Activated CD4-positive, alpha-beta T cell treated with anti-CD3 and anti-CD28 coated beads for 36 hours (primary cell): ENCODE data around the gene BTK. TPM values are rescaled to one million over a fixed set of nuclear protein-coding genes. Genes with fewer than 3 reads are reported as not detected.
"Not testable (repeated sequence)": the region's sequence is repeated elsewhere in the genome, so short reads cannot be mapped to it uniquely, and the experiment has no call there.

ENCODE experiments used
- ATAC-seq: fragments of 200-7000 bp; cut with Tn5 transposase; one replicate; pipeline ENCODE4 v1.10.0; 2021; ENCODE audit warnings: mild to moderate bottlenecking, moderate library complexity
- CTCF ChIA-PET: fragments of 350-600 bp; sonication (Branson Sonifier 250); formaldehyde crosslinking; loops from one replicate; lab custom pipeline; 2021; ENCODE audit warnings: antibody characterized with exemption; lab: Charles Lee
- POLR2A ChIA-PET: fragments of 350-600 bp; sonication (Branson Sonifier 250); formaldehyde crosslinking; loops from one replicate; lab custom pipeline; 2021; ENCODE audit warnings: antibody characterized with exemption, inconsistent platforms; lab: Charles Lee
- DNase-seq: peaks from one replicate; pipeline ENCODE4 v3.0.0-alpha.2; 2020
- H3K27ac Mint-ChIP-seq: one replicate; pipeline ENCODE4 v1.8.0; 2021; ENCODE audit warnings: mixed read lengths
- H3K27me3 Mint-ChIP-seq: one replicate; pipeline ENCODE4 v1.8.0; 2021; ENCODE audit warnings: mixed read lengths
- H3K36me3 Mint-ChIP-seq: one replicate; pipeline ENCODE4 v1.8.0; 2021; ENCODE audit warnings: low read depth, mixed read lengths
- H3K4me1 Mint-ChIP-seq: one replicate; pipeline ENCODE4 v1.8.0; 2021; ENCODE audit warnings: mixed read lengths
- H3K4me3 Mint-ChIP-seq: one replicate; pipeline ENCODE4 v1.8.0; 2021; ENCODE audit warnings: mild to moderate bottlenecking, moderate library complexity, mixed read lengths
- H3K9me3 Mint-ChIP-seq: one replicate; pipeline ENCODE4 v1.8.0; 2021; ENCODE audit warnings: low read depth, mixed read lengths
- intact Hi-C, 2 experiments: fragments of 100-400 bp; cut with DNase I in 1 of 2; cut with micrococcal nuclease in 1 of 2; formaldehyde crosslinking; loops; one replicate each; pipeline versions ENCODE4 v1.14.2 to v1.15.1; 2022 to 2024; cut with DNase I, micrococcal nuclease
- total RNA-seq, 2 experiments: library from RNA; stranded (reverse); gene quantifications; one replicate each; pipeline ENCODE4 v1.2.3, GENCODE V29; 2021

The BTK gene
- total RNA-seq, 2 experiments from 2014 or later, result not detected

DNA sequence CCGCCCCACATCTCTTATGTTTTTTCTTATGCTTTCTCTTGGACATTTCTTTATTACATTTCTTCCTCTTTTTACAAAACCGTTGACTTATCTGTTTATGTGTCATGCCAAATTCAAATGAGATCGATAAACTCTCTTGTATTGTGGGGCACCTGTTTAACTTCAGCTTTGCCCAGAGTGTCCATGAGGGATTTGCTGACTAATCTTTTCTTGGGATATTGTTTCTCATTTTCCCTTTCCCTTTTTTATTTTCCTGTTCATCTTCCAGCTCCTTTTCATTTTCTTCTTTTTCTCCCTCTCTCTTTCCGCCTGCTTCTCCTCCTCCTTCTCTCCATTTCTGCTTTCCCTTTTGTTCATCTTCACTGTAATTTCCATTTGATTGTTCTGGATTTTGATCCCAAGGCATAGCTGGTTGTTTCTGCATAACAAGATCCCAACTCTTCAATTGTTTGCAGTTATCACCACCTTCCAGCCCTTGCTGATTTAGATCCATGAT is 48.2 kb downstream of the BTK start:
- POLR2A ChIA-PET, result no interaction called here
- no peaks in the 10 kb centered on the region for H3K36me3 Mint-ChIP-seq
- H3K27ac Mint-ChIP-seq, result no peak overlapping the region
- no peak for DNase-seq
- no peak overlapping the region for H3K4me3 Mint-ChIP-seq
- H3K27me3 Mint-ChIP-seq, result no peaks in the 10 kb centered on the region
- H3K4me1 Mint-ChIP-seq, result peaks cover 2% of the 10 kb centered on the region
- peaks cover 2% of the 10 kb centered on the region for H3K9me3 Mint-ChIP-seq
- intact Hi-C loops, result no loop called here
- CTCF ChIA-PET, result interaction anchor here (0.9 kb wide), 1 partner anchor 17 kb away, joined by 3 read pairs; no protein-coding TSS in a partner anchor
- ATAC-seq, result no peak

DNA sequence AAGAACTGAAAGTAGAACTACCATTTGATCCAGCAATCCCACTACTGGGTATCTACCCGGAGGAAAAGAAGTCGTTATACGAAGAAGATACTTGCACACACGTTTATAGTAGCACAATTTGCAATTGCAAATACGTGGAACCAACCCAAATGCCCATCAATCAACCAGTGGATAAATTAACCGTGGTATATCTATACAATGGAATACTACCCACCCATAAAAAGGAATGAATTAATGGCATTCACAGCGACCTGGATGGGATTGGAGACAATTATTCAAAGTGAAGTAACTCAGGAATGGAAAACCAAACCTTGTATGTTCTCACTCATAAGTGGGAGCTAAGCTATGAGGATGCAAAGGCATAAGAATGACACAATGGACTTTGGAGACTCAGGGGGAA is 51.7 kb downstream of the BTK start:
- ATAC-seq, H3K27ac Mint-ChIP-seq, H3K9me3 Mint-ChIP-seq, H3K36me3 Mint-ChIP-seq, H3K27me3 Mint-ChIP-seq, intact Hi-C loops, H3K4me3 Mint-ChIP-seq, POLR2A ChIA-PET, H3K4me1 Mint-ChIP-seq, CTCF ChIA-PET, DNase-seq: not testable (repeated sequence)

DNA sequence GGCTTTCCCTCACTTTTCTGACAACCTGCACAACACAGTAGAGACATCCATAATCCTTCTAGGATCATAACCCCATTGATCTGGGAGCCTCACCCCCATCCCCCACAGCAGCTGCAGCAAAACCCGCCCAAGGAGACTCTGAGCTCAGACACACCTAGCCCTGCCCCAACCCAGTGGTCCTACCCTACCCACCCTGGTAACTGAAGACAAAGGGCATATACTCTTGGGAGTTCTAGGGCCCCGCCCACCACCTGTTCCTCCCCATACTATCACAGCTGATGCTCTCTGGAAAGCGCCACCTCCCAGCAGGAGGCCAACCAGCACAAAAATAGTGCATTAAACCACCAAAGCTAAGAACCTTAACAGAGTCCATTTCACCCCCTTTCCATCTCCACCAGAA is 59.4 kb downstream of the BTK start:
- H3K9me3 Mint-ChIP-seq, CTCF ChIA-PET, H3K27me3 Mint-ChIP-seq, H3K36me3 Mint-ChIP-seq, H3K4me3 Mint-ChIP-seq, H3K27ac Mint-ChIP-seq, POLR2A ChIA-PET, intact Hi-C loops, ATAC-seq, H3K4me1 Mint-ChIP-seq, DNase-seq: not testable (repeated sequence)

GRCh38 chrX:101303790-101304189 is 82.2 kb downstream of the BTK start:
- Mint-ChIP-seq H3K27ac (no peak overlapping the region), H3K27me3 (peaks cover 2% of the 10 kb centered on the region), H3K4me1 (no peaks in the 10 kb centered on the region), H3K9me3 (no peaks in the 10 kb centered on the region), H3K4me3 (no peak overlapping the region), H3K36me3 (no peaks in the 10 kb centered on the region)
- no peak for ATAC-seq
- ChIA-PET CTCF (interaction anchor here (0.8 kb wide), 1 partner anchor 36 kb away, joined by 4 read pairs; no protein-coding TSS in a partner anchor), POLR2A (no interaction called here)
- DNase-seq, result no peak
- intact Hi-C loops, result no loop called here

Other genes with a start within 250 kb of the BTK start
- gene DRP2, start 166.4 kb downstream of the BTK start, total RNA-seq, result under 1 TPM; 0.66 to 0.79 TPM
- not detected for gene TAF7L, start 94.9 kb downstream of the BTK start, total RNA-seq
- gene TIMM8A, start 37.4 kb downstream of the BTK start, total RNA-seq, result 10 to 100 TPM; 12.8 to 23.8 TPM
- 100 to 1,000 TPM; 340 to 709 TPM for gene RPL36A, start 4.8 kb upstream of the BTK start, total RNA-seq
- gene GLA, start 21.7 kb upstream of the BTK start, total RNA-seq, result 10 to 100 TPM; 32.6 to 42.2 TPM
- 10 to 100 TPM; 18.6 to 26.9 TPM for gene HNRNPH2, start 22.0 kb upstream of the BTK start, total RNA-seq
- gene ARMCX4, start 99.3 kb upstream of the BTK start, total RNA-seq, result 1 to 10 TPM; 5.6 to 6.0 TPM
- gene ARMCX1, start 164.4 kb upstream of the BTK start, total RNA-seq, result 1 to 10 TPM; 1.9 to 2.6 TPM
- gene ARMCX6, start 231.8 kb upstream of the BTK start, total RNA-seq, result 10 to 100 TPM; 40.2 to 56.0 TPM
- 10 to 100 TPM; 21.5 to 37.3 TPM for gene ARMCX3, start 237.0 kb upstream of the BTK start, total RNA-seq